Measurements from ENCODE around the gene CASZ1. TPM values are rescaled to one million over a fixed set of nuclear protein-coding genes. Genes with fewer than 3 reads are reported as not detected.
A peak's percentile ranks its signal among the peaks of the same experiment; 100 is the strongest.

CASZ1 gene
- total RNA-seq, 1 experiment from 2014 or later = 12.6 TPM

DNA sequence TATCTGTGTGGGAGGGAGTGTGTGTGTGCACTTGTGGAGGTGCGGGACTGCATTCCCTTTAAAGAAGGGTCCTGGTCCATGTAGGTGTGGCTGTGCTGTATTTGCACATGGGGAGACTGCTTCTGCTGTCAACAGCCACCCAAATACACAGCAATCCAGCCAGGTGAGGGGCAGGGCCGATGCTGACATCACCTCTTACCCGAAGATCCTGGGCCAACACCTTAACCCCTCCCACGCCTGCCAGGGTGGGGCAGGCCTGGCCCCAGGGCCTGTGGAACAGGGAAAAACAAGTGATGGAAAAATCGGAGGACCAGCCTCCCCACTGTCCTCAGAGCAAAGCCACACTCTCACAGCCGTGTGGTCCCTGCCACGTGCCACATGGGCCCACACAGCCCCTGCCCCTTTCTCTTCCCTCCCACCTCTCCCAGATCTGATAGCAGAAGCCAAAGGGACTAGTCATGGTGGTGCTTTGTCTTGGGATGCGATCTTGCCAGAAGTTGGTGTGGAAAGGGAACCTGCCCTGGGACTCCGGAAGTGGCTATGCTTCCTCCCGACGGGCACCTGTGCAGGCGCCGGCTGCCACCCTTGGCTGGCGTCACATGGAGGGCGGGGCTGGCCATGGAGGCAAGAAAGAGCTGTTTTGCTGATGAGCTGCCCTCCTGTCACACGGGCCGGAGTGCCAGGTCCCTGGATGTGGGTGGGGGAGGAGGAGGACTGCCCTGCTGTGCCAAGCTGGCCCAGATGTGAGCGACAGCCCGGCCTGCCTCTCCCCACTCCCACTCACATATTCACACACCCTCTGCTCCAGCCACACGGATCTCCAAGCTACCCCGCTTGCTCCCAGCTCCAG, 7.8 kb upstream of the CASZ1 start:
- peaks cover 7% of the 10 kb centered on the region for H3K36me3 Mint-ChIP-seq (ENCODE audit: insufficient read depth, unreplicated experiment)
- peak; percentile 65 for DNase-seq
- H3K4me1 Mint-ChIP-seq (ENCODE audit: low read depth, unreplicated experiment) = peaks cover 24% of the 10 kb centered on the region
- CTCF ChIA-PET = no interaction called here
- intact Hi-C loops (cut with micrococcal nuclease; ENCODE audit: unreplicated experiment) = no loop called here
- TF ChIP-seq, protein P1, sequence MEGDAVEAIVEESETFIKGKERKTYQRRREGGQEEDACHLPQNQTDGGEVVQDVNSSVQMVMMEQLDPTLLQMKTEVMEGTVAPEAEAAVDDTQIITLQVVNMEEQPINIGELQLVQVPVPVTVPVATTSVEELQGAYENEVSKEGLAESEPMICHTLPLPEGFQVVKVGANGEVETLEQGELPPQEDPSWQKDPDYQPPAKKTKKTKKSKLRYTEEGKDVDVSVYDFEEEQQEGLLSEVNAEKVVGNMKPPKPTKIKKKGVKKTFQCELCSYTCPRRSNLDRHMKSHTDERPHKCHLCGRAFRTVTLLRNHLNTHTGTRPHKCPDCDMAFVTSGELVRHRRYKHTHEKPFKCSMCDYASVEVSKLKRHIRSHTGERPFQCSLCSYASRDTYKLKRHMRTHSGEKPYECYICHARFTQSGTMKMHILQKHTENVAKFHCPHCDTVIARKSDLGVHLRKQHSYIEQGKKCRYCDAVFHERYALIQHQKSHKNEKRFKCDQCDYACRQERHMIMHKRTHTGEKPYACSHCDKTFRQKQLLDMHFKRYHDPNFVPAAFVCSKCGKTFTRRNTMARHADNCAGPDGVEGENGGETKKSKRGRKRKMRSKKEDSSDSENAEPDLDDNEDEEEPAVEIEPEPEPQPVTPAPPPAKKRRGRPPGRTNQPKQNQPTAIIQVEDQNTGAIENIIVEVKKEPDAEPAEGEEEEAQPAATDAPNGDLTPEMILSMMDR (IDR thresholded peaks at IDR 0.05; ENCODE audit: unreplicated experiment) = no peak
- H3K4me3 Mint-ChIP-seq (ENCODE audit: low read depth, unreplicated experiment) = peak overlapping the region; percentile 32
- H3K27me3 Mint-ChIP-seq (ENCODE audit: unreplicated experiment) = peaks cover 57% of the 10 kb centered on the region
- peak overlapping the region; percentile 72 for H3K27ac Mint-ChIP-seq (ENCODE audit: unreplicated experiment)
- H3K9me3 Mint-ChIP-seq (ENCODE audit: low read depth, unreplicated experiment) = no peaks in the 10 kb centered on the region
- BruUV-seq (replicated peaks) = no TSS peak

DNA sequence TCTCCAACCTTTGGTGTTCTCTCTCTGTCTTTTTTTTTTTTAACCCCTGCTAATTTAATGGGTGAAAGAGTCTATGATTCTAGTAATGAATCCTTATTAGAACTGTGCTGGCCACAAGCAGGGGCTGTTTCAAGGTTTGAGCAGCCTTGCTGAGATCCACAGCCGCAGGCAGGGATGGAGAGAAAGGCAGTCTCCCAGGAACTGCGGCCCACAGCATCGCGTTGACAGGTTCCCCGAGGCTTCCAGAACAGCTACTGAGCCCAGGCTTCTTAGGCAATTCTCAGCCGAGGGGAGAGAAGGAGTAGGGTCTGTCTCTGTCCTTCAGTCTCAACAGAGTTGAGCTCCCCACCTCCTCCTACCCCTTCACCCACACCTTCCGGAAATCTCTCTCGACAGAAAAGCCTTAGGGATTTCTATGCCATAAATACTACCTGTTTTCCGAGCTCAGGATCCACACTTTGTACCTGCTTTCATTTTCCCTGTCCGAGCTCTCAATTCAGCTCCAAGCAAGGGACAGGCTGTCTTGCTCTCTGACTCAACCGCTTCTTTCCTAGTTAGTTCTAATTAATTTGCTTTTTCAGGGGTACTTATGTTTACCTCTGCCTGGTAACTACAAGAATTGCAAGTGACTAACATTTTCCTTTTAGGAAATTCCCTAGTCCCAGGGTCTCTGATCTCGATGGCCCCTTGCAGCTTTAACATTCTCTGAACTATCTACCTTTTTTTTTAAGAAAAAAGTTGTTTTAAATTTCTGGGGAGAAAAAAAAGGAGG, 6.7 kb upstream of the CASZ1 start:
- Mint-ChIP-seq H3K27ac (ENCODE audit: unreplicated experiment) (no peak overlapping the region), H3K27me3 (ENCODE audit: unreplicated experiment) (peaks cover 54% of the 10 kb centered on the region), H3K4me3 (ENCODE audit: low read depth, unreplicated experiment) (no peak overlapping the region), H3K36me3 (ENCODE audit: insufficient read depth, unreplicated experiment) (peaks cover 8% of the 10 kb centered on the region), H3K4me1 (ENCODE audit: low read depth, unreplicated experiment) (peaks cover 24% of the 10 kb centered on the region), H3K9me3 (ENCODE audit: low read depth, unreplicated experiment) (no peaks in the 10 kb centered on the region)
- TF ChIP-seq, protein P1 (IDR thresholded peaks at IDR 0.05; ENCODE audit: unreplicated experiment) = no peak
- CTCF ChIA-PET = interaction anchor here (0.6 kb wide), 1 partner anchor 24 kb away, joined by 6 read pairs; no protein-coding TSS in a partner anchor
- no TSS peak for BruUV-seq (replicated peaks)
- no peak for DNase-seq
- intact Hi-C loops (cut with micrococcal nuclease; ENCODE audit: unreplicated experiment) = no loop called here

DNA sequence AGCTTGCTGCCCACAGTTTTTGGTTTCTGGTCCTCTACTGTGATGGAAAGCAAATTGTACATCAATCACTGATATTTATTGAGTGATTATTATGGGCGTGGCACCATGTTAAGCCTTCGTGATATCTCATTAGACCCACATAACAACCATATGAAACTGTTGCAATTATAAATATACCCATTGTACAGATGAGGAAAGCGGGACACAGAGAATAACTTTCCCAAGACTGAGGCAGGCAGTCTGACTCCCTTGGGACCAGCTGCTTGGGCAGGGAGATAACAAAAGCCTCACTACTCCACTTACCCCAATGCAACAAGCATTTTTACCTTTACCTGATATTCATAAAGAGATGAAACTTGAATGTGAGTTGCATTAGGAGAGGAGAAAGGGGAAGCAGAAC, 4.3 kb upstream of the CASZ1 start:
- Mint-ChIP-seq H3K9me3 (ENCODE audit: low read depth, unreplicated experiment) (no peaks in the 10 kb centered on the region), H3K36me3 (ENCODE audit: insufficient read depth, unreplicated experiment) (peaks cover 14% of the 10 kb centered on the region), H3K4me3 (ENCODE audit: low read depth, unreplicated experiment) (no peak overlapping the region), H3K27ac (ENCODE audit: unreplicated experiment) (no peak overlapping the region), H3K27me3 (ENCODE audit: unreplicated experiment) (peaks cover 33% of the 10 kb centered on the region), H3K4me1 (ENCODE audit: low read depth, unreplicated experiment) (peaks cover 24% of the 10 kb centered on the region)
- TF ChIP-seq, protein P1 (IDR thresholded peaks at IDR 0.05; ENCODE audit: unreplicated experiment) = no peak
- intact Hi-C loops (cut with micrococcal nuclease; ENCODE audit: unreplicated experiment) = no loop called here
- no peak for DNase-seq
- no TSS peak for BruUV-seq (replicated peaks)
- CTCF ChIA-PET = no interaction called here

DNA sequence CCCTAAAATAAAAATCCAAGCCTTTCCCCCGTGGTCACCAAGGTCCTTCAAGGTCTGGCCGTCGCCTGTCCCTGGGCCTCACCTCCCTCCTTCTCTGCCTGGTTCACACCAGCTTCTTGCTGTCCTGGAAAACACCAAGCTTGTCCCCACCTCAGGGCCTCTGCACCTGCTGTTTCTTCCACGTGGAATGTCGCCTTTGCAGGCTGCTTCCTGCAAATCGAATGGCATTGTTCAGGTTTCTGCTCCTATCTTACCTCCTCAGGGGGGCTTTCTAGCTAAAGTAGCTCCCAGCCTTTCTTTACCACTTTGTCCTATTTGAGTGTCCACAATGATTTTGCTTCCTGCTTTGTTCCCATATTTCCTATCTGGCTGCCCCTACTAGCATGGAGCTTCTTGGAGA, 3.3 kb upstream of the CASZ1 start:
- TF ChIP-seq, protein P1 (IDR thresholded peaks at IDR 0.05; ENCODE audit: unreplicated experiment) = no peak
- no peaks in the 10 kb centered on the region for H3K9me3 Mint-ChIP-seq (ENCODE audit: low read depth, unreplicated experiment)
- no TSS peak for BruUV-seq (replicated peaks)
- DNase-seq = no peak
- CTCF ChIA-PET = interaction anchor here (1.2 kb wide), 1 partner anchor 21 kb away, joined by 3 read pairs; no protein-coding TSS in a partner anchor
- intact Hi-C loops (cut with micrococcal nuclease; ENCODE audit: unreplicated experiment) = loop anchor here (10.0 kb wide), 1 partner anchor 285 kb away; no protein-coding TSS in a partner anchor
- H3K27ac Mint-ChIP-seq (ENCODE audit: unreplicated experiment) = no peak overlapping the region
- peaks cover 21% of the 10 kb centered on the region for H3K4me1 Mint-ChIP-seq (ENCODE audit: low read depth, unreplicated experiment)
- H3K27me3 Mint-ChIP-seq (ENCODE audit: unreplicated experiment) = peaks cover 33% of the 10 kb centered on the region
- H3K36me3 Mint-ChIP-seq (ENCODE audit: insufficient read depth, unreplicated experiment) = peaks cover 23% of the 10 kb centered on the region
- H3K4me3 Mint-ChIP-seq (ENCODE audit: low read depth, unreplicated experiment) = no peak overlapping the region
